Esophagus mucosa (tissue), 1 donor: ENCODE measurements around the gene WASHC1. TPM values are rescaled to one million over a fixed set of nuclear protein-coding genes. Genes with fewer than 3 reads are reported as not detected.
A peak's percentile ranks its signal among the peaks of the same experiment; 100 is the strongest.
"Not testable (repeated sequence)": the region's sequence is repeated elsewhere in the genome, so short reads cannot be mapped to it uniquely, and the experiment has no call there.

ENCODE experiments used
- ATAC-seq: fragments of 200-7000 bp; cut with Tn5 transposase; one replicate; pipeline ENCODE4 v1.9.1; 2020
- total RNA-seq: library from RNA; stranded (reverse); gene quantifications from one replicate; pipeline ENCODE4 v1.2.4, GENCODE V29; 2023
- donor health status: DM: yes; HTN: yes; CAD: no.

The WASHC1 gene, protein sequence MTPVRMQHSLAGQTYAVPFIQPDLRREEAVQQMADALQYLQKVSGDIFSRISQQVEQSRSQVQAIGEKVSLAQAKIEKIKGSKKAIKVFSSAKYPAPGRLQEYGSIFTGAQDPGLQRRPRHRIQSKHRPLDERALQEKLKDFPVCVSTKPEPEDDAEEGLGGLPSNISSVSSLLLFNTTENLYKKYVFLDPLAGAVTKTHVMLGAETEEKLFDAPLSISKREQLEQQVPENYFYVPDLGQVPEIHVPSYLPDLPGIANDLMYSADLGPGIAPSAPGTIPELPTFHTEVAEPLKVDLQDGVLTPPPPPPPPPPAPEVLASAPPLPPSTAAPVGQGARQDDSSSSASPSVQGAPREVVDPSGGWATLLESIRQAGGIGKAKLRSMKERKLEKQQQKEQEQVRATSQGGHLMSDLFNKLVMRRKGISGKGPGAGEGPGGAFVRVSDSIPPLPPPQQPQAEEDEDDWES
- total RNA-seq = 11.2 TPM

DNA sequence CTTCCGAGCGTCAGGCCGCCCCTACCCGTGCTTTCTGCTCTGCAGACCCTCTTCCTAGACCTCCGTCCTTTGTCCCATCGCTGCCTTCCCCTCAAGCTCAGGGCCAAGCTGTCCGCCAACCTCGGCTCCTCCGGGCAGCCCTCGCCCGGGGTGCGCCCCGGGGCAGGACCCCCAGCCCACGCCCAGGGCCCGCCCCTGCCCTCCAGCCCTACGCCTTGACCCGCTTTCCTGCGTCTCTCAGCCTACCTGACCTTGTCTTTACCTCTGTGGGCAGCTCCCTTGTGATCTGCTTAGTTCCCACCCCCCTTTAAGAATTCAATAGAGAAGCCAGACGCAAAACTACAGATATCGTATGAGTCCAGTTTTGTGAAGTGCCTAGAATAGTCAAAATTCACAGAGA is at the start of gene WASHC1:
Gene WASHC1, minus strand, starts transcription at position 101 of the 400 bp plus-strand sequence. CDS start 4,457 bp downstream, outside the sequence.
- ATAC-seq = not testable (repeated sequence)

DNA sequence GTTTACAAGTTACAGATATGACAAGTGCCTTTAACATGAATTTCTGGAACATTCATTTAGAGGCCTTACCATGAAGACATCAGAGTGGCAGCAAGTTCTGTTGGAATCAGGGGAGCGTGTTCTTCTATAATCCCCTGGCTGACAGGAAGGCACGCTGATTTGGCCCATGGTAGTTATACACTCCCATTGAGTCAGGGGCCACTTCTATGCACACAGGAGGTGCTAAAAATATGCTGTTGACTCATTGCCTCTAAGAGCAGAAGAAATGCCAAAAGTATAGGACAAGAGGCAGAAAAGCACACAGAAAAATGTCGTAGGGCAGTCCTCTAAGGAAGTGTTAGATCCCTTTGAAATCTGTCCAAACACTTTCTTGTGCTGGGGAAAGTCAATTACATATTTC is 49.1 kb upstream of the WASHC1 start:
- ATAC-seq = not testable (repeated sequence)

DNA sequence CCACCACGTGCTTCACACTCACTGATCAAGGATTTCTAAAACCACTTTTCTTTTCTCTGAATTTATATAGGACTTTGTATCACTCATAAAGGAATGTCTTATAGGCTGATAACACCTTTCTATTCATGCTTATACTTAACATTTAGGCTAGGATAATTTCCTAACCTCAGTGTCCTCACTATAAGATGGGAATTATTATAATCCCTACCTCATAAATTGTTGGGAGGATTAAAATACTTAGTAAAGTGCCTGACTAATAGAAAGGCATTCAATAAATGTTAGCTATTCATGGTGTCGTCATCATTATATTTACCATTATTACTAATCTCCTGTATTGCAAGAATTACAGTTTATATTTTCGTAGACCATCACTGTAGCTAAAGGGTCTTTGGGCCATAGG is 47.1 kb upstream of the WASHC1 start:
- peak; percentile 31 for ATAC-seq

DNA sequence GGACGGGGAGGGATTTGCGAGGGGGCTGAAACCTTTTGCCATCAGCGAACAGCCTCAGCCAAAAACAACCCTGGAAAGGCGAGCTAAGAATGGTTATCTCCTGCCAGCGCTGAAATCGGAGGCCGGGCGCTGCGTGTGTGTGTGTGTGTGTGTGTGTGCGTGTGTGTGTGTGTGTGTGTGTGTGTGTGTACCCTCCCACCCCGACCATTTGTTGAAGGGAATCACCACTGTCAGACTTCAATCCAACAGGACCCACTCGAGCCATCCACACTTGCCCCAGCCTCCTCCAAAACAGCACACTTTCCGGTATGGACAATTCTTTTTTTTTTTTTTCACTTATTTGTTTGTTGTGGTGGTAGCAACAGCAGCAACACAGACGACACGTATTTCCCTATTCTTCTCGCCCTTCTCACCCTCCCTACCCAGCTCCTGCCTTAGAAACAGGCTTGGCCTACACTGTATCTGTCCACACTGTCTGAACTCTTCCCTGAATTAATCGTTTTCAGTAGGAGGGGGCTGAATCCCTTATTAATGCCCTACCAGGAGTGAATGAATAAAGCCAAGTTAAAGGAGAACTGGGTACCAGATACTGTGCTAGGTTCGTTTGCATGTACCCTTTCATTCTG is 44.8 kb upstream of the WASHC1 start:
- ATAC-seq = not testable (repeated sequence)

DNA sequence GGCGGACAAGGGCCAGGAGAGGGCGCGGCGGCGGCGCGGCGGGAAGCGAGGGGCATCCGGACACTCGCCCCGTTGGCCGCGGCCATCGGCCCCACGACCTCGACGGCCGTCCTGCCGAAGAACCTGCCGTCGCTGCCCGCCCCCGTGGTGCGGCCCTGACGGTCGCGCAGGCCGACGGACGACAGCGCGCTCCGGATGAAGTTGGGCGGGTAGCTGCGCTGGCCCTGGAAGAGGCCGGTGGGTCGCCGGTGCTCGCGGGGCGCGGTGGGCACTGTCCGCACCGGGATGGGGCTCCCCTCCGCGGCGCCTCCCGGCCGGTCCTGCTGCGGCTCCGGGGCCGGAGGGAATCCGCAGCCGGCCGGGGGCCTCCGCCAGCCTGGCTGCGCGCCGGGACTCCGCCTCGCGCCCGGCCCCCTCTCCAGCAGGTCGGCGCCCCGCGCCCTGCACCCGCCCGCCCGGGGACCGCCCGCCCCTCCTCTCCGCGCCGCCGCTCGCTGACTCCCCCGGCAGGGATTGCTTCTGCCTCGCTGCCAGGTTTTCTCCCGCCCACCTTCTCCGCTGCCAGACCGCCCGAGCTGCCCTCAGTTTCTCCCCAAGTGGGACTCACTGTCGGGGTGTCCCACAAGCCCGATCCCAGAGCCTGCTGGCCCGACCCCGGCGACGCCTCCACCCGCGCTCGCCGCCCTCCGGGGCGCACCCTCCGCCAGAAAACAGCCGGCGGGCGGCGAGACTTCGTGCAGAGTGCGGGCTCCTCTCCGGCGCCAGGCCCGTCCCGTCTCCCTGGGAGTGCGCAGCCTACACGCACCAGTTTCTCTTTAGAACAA is 44.0 kb upstream of the WASHC1 start:
- peak; percentile 59 for ATAC-seq

DNA sequence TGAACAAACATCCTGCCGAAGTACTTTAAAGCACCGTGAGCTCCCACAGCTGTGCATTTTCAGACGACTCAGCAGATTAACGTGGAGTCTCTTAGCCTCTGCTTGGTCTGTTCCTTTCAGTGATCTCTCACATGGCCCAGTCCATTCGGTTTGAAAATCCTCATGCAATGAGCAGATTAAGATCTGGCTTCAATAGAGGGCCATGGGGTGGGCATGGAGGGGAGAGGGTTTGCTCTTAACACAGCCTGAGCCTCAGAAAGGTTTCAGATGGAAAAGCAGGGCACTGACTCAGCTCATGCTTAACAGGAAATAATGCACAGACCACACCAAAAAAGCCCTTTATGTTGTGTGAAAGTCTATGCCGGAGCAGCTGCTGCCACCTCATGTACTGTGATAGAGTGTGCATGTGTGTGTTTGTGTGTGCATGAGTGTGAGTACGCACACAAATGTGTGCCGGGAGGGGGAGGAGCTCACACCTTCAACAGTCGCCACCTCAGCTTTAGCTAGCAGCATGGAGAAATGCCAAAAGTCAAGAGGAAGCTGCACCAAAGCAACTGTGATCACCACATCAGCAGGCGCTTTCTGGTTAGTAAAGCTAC is 33.9 kb upstream of the WASHC1 start:
- ATAC-seq = peak; percentile 58

DNA sequence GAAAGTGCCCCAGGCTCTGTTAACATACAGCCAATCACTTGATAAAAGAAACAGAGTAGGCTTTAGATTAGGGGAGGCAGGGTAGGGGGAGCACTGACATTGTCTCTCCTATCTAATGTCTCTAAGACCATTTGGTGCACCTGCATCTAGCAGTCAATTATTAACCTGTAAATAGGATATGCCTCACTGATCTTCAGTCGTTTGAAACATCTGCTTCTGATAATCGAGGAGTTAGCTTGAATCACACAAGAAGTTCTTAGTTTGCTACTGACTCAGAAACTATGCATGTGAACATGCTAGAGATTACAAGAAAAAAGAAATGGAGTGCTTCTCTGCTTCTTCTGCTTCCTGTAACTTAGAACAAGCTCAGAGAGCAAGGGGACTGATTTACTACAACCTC is 23.4 kb upstream of the WASHC1 start:
- ATAC-seq = not testable (repeated sequence)

DNA sequence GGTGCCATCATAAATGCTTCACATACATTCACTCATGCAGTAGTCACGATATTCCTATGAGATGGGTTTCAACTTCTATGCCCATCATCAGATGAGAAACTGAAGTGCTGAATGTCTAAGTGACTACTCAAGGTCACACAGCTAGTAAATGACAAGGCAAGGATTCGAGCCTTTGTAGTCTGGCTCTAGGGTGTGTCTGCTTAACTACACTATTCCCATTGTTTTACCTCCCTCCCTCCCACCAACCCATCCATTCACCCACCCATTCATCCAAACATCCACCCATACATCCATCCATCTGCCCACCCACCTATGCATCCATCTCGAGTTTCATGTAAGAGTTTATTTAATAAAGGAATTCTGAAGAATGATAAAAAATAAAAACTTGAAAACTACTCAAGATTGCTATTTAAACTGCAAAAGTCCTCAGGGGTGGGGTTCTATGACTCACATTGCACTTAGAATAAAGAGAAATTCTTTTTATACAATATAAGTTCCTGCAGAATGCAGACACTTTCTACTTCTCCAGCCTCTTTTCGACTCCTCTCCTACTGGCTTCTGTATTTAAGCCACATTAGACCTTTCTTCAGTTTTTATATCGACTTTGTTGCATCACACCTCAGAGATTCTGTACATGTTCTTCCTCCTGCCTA is 19.1 kb upstream of the WASHC1 start:
- not testable (repeated sequence) for ATAC-seq

DNA sequence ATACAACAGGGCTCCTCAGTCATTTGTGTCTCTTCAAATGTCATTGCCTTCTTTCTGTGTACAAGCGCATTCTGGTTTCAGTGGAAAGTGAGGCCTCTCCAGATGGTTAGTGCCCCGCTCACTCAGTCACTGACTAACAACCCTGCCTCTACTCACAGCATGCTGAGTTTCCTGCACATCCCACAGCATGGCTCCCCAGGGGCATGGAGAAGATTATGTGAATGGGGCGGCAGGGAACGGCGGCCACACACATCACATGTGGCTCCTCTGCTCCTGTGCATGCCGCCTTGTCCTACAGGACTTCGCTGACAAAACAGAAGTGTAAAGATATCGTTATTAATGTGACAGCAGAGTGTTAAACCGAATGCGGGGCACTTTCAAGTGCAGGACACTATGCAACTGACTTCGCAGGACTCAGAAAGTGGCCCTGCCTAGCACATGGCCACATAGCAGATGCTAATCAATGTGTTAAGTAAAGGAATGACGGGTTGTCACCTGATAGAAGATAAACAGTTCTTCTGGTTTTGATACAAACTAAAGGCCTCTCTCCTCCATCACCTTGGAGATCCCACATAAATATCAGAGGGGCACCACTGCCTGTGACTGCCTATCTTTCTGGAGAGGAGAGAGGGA is 17.5 kb upstream of the WASHC1 start:
- peak; percentile 36 for ATAC-seq

DNA sequence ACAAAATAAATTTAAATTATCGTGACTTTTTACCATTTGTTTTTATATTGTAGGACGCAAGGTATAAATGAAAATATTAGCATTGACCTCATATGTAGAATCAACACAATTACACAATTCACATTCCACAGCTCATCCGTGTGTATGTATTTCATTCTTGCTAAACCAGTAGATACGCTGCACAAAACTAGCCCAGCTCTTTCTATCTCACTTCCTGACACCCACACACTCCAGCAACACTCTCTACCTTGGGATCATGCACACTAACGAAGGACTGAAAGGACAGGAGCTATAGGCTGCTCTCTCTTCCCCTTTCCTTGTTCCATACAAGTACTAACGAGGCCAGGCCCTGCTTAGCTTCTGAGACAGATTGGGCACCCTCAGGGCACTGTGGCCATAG is 16.9 kb upstream of the WASHC1 start:
- ATAC-seq = peak; percentile 23

DNA sequence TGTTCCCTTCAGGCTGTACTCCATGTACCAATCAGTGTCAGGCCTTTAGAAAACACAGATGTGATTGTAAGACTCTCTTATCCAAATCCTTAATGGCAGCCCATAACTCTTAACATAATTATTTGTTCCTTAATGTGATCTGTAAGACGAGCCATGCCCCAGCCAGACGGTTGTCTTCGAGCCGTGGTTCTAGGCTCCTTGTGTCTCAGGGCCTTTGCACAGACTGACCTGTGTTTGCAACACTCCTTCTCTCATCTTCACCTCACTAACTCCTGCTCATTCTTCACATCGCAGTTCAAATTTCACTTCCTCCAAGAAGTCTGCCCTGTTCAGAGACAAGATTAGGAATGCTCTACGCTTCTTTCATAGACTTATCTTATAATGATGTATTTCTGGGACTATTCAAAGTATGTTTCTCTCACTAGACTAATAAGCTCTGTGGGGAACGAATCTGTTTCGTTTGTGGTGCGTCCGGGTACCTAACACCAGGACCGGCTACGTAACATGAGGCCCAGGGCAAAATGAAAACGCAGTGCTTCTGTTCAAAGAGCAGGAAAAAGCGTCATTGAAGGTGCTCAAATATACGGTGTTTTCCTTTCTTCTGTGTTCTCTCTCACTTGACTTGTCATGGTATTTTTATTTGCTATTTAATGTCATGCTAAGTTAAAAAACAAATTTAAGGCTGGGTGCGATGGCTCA is 16.1 kb upstream of the WASHC1 start:
- ATAC-seq = not testable (repeated sequence)

DNA sequence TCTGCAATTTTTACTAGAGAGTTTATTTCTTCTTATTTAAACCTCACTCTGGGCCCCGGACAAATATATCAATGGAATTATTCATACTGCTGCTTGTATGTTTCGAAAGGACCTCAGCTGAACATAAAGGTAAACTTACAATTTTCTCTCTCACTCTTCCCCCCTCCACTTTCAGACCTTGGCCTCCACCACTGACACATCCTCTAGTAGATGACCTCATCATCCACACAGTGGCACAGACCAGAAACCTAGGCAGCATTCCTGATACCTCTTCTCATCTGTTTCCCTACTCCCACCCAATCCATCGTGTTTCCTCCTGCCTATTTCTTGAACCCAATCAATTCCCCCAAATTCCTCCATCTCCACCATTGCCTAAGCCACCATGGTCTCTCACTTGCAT is 15.2 kb upstream of the WASHC1 start:
- not testable (repeated sequence) for ATAC-seq

DNA sequence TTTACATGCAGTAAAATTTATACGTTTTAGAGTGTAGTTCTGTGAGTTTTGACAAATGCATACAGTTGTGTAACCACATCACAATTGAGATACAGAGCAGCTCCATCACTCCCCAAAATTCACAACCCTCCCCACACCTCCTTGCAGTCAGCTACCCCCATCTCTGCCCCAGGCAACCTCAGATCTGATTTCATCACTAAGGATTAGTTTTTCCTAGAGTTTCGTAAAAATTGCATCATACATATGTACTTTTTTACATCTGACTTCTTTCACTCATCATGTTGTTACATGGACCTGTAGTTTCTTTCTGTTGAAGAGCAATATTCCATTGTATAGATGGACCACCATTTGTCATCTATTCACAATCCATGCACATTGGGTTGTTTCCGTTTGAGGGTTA is 14.4 kb upstream of the WASHC1 start:
- ATAC-seq = not testable (repeated sequence)

DNA sequence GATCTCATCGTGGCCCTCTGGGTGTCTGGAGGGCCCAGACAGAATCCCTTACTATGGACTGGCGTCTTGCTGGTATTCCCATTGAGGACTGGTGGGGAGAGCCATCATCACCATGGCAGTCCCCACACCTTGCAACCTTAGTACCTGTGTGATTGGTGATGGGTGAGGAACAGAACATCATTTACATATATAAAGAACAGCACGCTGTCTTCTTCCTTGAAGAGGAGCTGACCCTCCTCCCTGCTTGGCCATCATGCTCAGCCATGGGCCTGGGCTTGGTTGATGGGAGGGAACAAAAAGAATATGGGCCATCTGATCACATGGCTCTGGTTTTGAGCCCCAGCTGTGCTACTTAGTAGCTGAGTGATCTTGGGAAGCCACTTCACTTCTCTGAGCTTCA is 13.9 kb upstream of the WASHC1 start:
- not testable (repeated sequence) for ATAC-seq

DNA sequence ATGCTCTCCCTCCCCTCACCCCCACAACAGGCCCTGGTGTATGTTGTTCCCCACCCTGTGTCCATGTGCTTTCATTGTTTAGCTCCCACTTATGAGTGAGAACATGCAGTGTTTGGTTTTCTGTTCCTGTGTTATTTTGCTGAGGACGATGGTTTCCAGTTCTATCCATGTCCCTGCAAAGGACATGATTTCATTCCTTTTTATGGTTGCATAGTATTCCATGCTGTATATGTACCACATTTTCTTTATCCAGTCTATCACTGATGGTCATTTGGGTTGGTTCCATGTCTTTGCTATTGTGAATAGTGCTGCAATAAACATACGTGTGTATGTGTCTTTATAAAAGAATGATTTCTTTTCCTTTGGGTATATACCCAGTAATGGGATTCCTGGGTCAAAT is 12.6 kb upstream of the WASHC1 start:
- ATAC-seq = not testable (repeated sequence)

DNA sequence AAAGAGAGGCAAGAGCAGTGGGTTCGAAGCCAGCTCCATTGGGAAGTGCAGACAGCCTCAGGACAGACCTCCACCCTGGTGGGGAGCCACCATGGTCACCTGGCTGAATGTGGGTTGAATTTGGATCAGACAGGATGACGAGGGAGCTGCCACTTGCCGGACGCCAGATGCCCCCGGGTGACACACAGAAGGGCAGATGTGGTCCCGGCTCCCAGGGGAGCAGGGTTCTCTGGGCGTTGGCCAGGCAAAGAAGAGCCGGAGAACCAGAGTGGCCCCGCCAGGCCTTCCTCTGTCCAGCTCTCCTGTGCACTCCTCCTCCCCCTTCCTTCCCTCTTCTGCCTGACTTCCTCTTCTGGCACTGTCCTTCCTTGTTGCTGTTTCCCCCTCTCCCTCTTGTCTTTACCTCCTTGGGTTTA is 12.0 kb upstream of the WASHC1 start:
- ATAC-seq = not testable (repeated sequence)

DNA sequence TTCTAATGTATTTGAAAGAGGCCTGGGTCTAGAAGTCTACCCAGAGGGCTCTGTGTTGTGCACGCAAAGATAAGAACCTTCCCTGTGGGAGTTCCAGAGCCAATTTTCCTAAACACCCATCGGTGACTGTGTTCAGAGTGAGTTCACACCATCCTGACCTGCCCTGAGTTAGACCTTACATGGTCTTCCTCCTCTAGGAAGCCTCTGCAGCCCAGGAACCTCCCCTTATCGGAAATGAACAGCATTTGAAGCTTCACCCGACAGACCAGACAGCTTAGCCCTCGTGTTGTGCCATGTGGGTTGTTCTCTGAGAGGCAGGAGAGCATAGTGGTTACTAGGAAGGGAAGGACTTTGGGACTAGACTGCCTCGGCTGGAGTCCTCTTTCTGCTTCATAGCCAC is 3.1 kb upstream of the WASHC1 start:
- ATAC-seq = not testable (repeated sequence)

DNA sequence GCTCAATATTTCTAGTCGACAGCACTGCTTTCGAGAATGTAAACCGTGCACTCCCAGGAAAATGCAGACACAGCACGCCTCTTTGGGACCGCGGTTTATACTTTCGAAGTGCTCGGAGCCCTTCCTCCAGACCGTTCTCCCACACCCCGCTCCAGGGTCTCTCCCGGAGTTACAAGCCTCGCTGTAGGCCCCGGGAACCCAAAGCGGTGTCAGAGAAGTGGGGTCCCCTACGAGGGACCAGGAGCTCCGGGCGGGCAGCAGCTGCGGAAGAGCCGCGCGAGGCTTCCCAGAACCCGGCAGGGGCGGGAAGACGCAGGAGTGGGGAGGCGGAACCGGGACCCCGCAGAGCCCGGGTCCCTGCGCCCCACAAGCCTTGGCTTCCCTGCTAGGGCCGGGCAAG is 481 bp downstream of the WASHC1 start:
- ATAC-seq = not testable (repeated sequence)

DNA sequence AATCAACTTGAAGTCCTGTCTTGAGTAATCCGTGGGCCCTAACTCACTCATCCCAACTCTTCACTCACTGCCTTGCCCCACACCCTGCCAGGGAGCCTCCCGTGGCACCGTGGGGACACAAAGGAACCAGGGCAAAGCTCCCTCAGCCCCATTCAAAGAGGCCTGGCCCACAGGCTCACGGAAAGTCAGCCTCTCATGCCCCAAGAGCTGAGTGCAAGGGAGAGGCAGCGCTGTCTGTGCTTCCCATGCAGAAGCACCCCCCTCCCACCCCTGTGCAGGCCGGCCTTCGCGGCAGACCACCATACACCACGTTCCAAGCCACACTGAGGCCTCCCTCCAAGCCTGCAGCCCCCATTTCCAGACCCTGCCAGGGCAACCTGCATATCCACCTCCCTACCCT is 7.6 kb downstream of the WASHC1 start:
- ATAC-seq = not testable (repeated sequence)

DNA sequence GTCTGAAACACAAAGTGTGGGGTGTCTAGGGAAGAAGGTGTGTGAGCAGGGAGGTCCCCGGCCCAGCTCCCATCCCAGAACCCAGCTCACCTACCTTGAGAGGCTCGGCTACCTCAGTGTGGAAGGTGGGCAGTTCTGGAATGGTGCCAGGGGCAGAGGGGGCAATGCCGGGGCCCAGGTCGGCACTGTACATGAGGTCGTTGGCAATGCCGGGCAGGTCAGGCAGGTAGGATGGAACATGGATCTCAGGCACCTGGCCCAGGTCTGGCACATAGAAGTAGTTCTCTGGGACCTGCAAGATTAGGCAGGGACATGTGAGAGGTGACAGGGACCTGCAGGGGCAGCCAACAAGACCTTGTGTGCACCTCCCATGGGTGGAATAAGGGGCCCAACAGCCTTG is 12.4 kb downstream of the WASHC1 start:
- not testable (repeated sequence) for ATAC-seq
